NCI-H2107 (cell line): ENCODE results near the gene PNMA6E.
"Not testable (repeated sequence)": the region's sequence is repeated elsewhere in the genome, so short reads cannot be mapped to it uniquely, and the experiment has no call there.

Experiments used
- DNase-seq: peaks from one replicate; lab custom pipeline; 2025; lab: John Stamatoyannopoulos, UW

PNMA6E gene

DNA sequence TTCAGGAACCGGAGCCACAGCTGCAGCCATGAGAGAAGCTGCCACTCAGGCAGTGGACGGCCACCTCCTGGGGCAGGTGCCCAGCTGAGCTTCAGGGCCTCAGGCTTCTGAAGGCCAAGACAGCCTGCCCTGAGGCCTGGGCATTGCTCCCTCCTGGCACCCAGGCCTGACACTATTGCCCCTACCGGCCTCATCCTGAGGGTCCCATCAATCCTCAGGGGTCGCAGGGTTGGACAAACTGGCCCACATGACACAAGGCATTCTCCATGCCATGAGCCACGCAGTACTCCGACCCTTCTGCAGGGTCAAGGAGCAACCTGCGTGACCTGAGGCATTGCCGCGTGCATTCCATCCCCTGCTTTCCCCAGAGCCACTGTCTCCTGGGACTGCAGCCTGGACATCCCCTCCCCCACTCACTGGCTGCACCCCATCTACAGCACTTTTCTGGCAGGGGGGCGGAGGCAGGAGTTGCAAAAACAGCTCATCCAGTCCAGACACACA, 7.1 kb upstream of the PNMA6E start:
- DNase-seq: no peak

- no peak for DNase-seq
Measured at GRCh38 chrX:153407736-153408135, 6.6 kb upstream of the PNMA6E start.

- DNase-seq: no peak
Measured at GRCh38 chrX:153406903-153407302, 5.8 kb upstream of the PNMA6E start.

- no peak for DNase-seq
Measured at GRCh38 chrX:153406011-153406410, 4.9 kb upstream of the PNMA6E start.

- no peak for DNase-seq
Measured at GRCh38 chrX:153405426-153405825, 4.3 kb upstream of the PNMA6E start.

DNA sequence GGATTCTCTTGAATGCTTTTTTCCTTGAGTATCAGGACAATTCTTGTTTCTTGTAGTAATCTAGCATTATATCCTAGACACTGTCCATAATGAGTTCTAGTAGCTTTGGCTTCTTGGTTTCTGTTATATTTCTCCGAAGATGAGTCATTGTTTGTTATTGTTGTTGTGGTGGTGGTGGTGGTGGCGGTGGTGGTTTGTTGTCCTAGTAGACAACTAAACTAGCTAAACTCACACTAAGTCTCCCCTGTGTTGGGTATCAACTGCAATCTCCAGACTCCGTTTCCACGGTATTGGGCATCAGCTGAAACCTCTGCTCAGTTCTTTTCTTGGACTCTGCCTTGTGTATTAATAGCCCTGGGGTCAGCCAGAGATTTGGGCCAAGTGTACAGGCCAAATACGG, 3.2 kb upstream of the PNMA6E start:
- not testable (repeated sequence) for DNase-seq

DNA sequence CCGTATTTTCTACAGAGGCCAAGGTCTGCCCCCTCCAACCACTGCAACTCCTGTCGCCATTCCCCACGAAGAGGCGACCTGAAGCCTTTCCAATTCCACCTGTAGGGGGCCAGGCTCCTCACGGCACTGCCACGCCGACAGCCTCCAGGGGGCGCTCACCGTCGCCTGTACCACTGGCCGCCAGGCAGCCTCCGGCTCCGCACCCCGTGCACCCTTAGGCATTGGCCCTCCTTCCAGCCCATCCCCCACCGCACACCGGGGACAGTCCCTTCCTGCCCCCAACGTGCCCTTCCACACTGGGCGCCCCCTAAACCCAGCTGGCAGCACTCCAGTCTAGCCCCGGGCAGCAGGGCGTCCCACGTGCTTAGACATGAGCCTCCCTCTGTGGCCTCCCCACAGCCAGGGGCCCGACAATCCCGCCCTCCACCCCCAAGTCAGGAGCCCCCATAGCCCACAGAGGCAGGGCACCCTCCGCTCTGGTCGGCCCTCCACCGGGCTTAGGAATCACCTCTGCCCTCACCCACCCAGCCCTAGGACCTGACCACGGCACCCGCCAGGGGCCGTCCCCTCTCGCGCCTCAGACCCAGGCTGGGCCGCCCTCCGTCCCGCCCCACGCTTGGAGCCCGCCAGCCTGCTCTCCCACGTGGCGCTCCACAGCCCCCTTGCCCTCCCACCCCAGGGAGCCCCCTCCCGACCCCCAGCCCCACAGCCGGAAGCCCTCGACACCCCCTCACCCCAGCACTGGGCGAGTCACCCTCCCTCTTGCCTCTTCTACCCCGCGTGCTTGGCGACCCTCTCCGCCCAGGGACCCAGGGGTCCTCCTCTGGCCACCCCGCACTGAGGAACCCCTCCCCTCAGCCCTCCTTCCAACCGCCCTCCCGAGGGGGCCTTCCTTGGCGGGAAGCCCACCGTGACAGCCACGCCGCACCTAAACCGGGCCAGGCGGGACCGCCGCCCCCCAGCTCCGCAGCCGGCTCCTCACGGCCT, 711 bp downstream of the PNMA6E start:
- DNase-seq: no peak

DNA sequence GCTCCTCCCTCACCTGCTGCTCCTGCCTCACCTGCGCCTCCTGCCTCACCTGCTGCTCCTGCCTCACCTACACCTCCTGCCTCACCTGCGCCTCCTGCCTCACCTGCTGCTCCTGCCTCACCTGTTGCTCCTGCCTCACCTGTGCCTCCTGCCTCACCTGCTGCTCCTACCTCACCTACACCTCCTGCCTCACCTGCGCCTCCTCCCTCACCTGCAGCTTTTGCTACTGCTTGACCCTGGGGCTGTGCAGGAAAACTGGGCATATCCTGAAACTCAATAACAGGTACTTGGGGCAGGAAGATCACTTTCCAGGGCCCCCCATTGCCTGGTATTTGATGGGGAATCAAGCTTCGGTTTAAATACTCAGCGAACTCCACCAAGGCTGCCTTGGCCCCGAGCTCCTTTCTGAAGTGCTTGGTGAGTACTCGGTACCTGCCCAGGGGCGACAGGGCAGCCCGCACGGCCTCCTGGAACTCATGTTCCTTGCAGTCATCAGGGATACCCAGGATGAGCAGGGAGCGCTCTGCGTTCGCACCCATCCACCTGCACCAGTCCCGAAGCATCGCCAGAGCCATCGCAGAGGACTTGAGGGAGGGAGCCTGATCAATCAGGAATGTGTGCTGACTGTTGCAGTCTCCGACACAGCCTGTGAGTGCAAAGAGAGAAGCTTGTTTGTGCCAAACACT, 2.7 kb downstream of the PNMA6E start:
- no peak for DNase-seq

- peak; percentile 32 for DNase-seq
Measured at GRCh38 chrX:153397256-153397960, 3.7 kb downstream of the PNMA6E start.

DNA sequence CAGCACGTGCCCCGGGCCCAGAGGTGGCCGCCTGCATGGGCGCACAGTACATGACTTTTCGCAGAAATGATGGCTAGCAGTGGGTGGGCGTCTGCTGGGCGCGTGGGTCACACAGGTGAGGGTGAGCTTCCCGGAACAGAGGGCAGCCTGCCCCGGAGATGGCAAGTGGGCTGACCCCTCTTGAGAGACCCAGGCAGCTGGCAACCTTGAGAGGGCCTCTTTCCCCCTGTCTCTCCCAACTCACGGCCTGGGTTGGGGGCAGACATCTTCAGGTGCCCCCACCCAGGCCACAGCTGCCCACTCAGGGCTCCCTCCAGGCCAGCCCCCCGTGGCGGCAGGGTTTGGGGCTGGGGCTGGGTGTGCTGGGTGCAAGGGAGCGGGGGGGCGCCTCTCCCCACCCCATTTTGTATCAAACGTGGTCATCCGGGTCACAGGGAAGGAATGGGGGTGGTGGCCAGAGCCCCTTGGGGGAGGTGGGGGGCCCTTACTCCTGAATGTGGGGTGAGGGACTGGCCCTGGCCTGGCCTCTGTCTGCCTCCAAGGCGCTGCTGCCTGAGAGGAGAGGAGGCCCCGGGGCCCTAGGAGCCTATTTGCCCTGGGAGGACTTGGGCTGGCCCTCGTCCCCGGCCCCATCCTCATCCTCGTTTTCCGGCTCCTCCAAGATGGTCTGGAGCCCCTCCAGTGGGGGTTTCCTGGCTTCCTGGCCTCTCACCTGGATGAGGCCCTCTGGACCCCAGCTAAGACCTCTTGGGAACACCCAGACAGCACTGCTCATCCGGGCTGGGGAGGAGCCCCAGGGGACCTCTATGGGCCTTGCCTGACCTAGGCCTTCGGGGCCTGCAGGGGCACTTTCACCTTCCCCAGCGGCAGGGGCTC, 4.6 kb downstream of the PNMA6E start:
- DNase-seq: no peak

DNA sequence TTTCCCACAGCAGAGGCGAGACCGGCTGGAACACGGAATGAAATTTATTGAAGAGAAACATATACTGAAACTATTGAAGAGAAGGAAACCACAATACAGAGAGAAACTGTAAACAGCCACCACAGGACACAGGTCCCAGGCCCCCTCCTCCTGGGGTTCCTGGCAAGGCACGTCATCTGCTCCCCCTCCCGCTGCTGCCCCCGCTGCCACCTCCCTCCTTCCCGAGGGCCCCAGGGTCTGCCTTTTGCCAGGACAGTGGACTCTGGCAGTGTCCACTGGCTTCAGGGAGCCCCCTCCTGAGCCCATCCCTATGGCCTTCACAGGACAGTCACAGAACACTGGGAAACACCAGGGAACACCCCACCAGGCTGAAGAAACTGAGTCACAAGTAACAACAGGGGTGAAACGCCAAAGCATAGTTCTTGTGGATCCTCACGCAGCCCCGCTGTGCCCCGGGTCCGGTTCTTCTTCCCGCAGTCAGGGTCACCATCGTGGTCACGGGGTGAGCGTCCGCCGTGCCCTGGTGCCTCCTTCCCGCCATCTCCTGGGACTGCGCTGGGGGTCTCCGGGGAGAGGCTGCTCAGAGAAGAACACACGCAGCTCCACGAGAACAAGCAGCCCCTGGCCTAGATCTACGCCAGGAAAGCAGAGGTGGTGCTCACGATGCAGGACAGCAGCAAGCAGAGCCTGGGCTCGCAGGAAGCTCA, 5.4 kb downstream of the PNMA6E start:
- DNase-seq: no peak

- no peak for DNase-seq
Measured at GRCh38 chrX:153394612-153395011, 6.5 kb downstream of the PNMA6E start.

GRCh38 chrX:153392642-153393321, 8.4 kb downstream of the PNMA6E start:
- DNase-seq: no peak

GRCh38 chrX:153389460-153389768, 11.7 kb downstream of the PNMA6E start:
- not testable (repeated sequence) for DNase-seq

GRCh38 chrX:153388722-153389459, 12.3 kb downstream of the PNMA6E start:
- DNase-seq: no peak

DNA sequence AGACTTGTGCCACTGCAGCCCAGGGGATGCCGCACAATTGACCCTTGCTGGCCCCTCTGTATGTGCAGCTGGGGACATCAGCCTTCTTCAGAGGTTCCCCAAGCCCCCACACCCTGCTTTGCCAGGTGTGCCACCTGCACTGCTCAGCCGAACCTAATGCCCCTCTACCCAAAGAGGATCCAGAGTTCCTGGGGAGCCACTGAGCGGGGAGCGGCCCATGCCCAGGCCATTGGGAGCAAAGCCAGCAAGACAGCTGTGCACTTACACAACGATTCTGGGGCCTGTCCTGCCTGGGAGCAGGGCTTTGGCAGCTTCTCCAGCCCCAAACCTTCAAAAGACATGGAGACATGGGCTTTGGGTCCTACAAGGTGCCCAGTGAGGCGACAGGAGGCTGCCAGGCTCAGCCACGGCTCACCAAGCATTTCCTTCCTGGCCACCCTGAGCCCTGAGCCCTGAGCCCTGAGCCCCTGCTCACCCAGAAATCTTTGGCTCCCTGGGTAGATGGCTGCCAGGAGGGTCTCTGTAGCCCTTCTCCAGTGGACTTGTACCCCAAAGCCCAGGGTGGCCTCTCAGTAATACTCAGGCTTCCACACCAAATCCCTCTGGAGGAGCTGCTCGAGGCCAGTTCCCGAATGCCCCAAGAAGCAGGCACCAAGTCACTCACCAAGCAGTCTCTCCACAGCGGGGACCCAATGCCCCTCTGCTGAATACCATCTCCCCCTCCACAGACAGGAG, 13.0 kb downstream of the PNMA6E start:
- no peak for DNase-seq

DNA sequence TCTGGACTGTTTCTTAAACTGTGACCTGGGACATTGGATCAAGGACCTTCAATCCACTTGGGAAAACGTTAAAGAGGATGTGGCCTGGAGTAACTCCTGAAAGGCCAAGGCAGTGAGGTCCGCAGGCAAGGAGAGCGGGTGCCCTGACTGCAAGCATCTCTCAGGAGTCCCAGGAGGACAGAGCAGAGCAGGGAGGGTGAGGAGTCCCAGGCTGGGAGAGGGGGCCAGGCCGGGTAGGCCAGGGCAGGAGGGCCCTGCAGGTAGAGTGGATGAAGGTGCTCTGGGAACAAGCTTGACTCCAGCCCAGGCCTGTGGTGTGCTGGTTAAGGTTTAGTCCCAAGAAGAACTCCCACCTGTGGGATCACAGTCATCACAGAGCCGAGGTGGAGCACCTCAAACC, 13.8 kb downstream of the PNMA6E start:
- DNase-seq: no peak

DNA sequence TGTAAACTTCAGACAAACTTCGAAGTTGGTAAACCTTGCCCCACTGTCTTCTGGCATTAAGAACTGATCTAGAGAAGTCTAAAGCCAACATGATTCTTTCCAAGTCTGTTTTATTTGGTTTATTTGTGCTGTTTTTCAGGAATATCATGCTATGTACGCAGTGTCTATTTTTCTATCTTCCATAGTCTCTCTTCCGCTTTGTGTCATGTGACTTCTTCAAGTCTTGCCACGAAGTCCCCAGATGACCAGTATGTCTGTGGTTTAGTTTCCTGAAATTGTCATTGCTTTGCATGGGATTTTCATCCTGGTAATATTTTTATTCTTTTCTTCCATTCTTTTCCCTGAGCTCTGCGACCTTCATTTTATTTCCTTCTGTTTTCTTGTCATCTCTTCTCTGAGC, 15.1 kb downstream of the PNMA6E start:
- DNase-seq: no peak

GRCh38 chrX:153384973-153385372, 16.2 kb downstream of the PNMA6E start:
- DNase-seq: not testable (repeated sequence)
